HUES48 (cell line): ENCODE measurements around the gene PRUNE1.

ENCODE experiments used
- H3K27ac ChIP-seq: one replicate; pipeline ENCODE4 v1.7.0; 2013; ENCODE audit warnings: low read depth, low read length, inconsistent platforms
- H3K27me3 ChIP-seq: 2 replicates; pipeline ENCODE4 v1.6.1; 2013; ENCODE audit warnings: mild to moderate bottlenecking, low read length; ENCODE audit not compliant: control insufficient read depth, insufficient read depth
- H3K36me3 ChIP-seq: 2 replicates; pipeline ENCODE4 v1.6.1; 2013; ENCODE audit warnings: low read length; ENCODE audit not compliant: control insufficient read depth, insufficient read depth
- H3K4me1 ChIP-seq: 2 replicates; pipeline ENCODE4 v1.6.1; 2013; ENCODE audit warnings: mild to moderate bottlenecking, low read length; ENCODE audit not compliant: control insufficient read depth, insufficient read depth
- H3K4me3 ChIP-seq: 2 replicates; pipeline ENCODE4 v1.5.1; 2013; ENCODE audit warnings: mild to moderate bottlenecking, low read depth, low read length
- H3K9ac ChIP-seq: 2 replicates; pipeline ENCODE4 v1.6.1; 2013; ENCODE audit warnings: mild to moderate bottlenecking, low read depth, low read length, moderate library complexity
- H3K9me3 ChIP-seq: 2 replicates; pipeline ENCODE4 v1.6.1; 2013; ENCODE audit warnings: low read length; ENCODE audit not compliant: control insufficient read depth, insufficient read depth

The PRUNE1 gene

DNA sequence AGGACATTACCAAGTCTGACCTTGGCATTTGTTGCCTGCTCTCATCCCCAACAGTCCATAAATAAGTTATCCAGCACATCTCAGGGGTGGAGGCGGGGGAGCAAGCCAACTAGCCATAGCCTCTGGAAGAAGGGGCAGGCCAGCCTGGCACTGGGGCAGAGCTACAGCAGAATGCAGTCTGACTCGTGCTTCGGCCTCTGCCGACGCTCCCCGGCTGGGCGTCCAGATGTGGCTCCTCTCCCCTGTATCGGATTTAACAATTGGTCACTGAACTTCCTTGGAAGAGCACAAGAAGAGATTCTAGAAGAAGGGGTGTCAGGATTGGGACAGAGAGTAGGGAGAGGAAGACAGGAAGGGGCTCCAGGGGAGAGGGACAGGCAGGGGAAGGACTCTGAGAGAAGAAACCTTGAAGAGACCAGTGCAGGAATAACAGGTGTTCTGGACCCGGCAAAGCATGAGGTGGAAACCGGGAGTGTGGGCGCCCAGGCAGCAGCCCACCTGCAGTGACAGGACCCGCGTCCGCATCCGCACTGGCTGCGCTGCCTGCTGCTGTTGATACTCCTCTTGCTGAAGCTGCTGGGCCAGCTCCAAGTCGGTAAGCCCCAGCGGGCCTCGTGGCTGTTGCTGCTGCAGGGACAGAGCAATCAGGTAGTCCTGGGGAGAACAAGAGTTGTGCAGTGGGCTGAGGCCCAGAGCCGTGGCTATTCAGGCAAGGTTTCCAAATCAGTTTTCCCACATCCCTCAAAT, 10.9 kb upstream of the PRUNE1 start:
- H3K27ac ChIP-seq: no peak overlapping the region
- H3K9ac ChIP-seq: no peak overlapping the region
- no peaks in the 10 kb centered on the region for H3K9me3 ChIP-seq
- H3K36me3 ChIP-seq: peaks cover 19% of the 10 kb centered on the region
- H3K4me3 ChIP-seq: no peak overlapping the region
- H3K27me3 ChIP-seq: no peaks in the 10 kb centered on the region
- peaks cover 3% of the 10 kb centered on the region; the same call in 1 of the 2 replicates for H3K4me1 ChIP-seq

DNA sequence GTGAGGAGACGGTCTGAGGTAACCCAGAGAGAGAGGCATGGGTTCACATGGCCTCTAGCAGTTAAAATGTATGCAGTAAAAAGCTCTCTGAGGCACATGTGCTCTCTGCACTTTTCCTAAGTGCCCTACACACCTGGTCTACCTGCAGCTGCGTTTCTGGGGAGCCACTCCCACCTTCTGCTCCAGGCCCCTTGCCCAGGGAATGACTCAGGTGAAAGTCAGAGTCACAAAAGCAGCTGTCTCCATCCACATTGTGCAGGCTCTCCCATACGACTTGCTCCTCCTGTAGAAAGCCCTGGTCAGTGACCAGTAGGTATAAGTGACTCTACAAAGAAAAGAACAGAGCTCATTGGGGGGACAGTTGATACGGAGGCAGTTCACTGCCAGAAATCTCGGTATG, 10.3 kb upstream of the PRUNE1 start:
- Histone ChIP-seq H3K27ac (no peak overlapping the region), H3K9me3 (no peaks in the 10 kb centered on the region)

DNA sequence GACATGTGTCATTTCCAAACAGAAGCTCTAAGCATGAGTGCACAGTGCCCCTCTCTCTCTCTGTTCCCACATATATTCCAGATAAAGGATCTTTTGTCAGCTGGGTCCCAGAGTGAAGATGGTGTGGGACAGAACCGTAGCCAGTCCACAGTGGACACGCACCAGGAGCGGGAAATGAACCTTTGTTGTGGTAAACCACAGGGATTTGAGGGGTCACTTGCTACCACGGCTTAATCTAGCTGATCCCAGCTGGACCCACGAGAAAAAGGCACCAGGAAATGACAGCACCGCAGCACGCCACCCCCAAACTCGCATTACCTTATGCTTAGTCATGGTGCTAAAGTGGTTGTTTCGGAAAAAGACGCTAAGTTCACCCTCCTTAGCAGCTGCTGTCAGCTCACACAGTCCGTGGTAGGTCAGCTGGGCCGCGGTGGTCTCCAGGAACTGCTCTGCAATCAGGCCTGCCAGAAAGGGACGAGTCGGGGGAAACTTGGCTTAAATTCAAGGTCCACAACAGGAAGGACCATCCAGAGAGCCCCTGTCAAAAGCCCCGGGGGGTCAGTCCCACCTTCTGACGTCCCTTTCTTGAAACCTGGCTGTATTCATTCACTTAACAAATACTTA, 9.1 kb upstream of the PRUNE1 start:
- Histone ChIP-seq H3K27ac (no peak overlapping the region), H3K27me3 (no peaks in the 10 kb centered on the region), H3K36me3 (peaks cover 19% of the 10 kb centered on the region), H3K9ac (no peak overlapping the region), H3K9me3 (no peaks in the 10 kb centered on the region), H3K4me1 (peaks cover 3% of the 10 kb centered on the region; the same call in 1 of the 2 replicates), H3K4me3 (no peak overlapping the region)

More for the DNA sequence above, 10.3 kb upstream of the PRUNE1 start:
- Histone ChIP-seq H3K4me1 (peaks cover 3% of the 10 kb centered on the region; the same call in 1 of the 2 replicates), H3K9ac (no peak overlapping the region), H3K36me3 (peaks cover 19% of the 10 kb centered on the region), H3K4me3 (no peak overlapping the region), H3K27me3 (no peaks in the 10 kb centered on the region)

DNA sequence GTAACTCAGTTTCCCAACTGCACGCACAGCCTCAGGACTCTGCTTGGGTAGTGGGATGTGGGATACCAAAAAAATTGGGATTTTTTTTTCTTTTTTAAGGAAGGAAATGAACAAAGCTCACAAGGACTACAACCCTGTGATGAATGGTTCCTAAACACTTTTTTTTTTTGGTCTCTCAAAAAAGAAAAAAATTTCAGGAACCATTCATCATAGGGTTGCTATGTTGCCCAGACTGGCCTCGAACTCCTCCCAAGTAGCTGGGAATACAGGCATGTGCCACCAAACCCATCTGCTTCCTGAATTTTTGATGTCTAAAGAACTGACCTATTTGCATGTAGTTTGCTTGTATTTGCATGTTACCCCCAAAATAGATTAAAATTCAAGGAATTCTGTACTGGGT, 8.3 kb upstream of the PRUNE1 start:
- Histone ChIP-seq H3K4me3 (no peak overlapping the region), H3K27me3 (no peaks in the 10 kb centered on the region), H3K36me3 (peaks cover 19% of the 10 kb centered on the region), H3K9ac (no peak overlapping the region), H3K9me3 (no peaks in the 10 kb centered on the region), H3K27ac (no peak overlapping the region), H3K4me1 (peaks cover 3% of the 10 kb centered on the region; the same call in 1 of the 2 replicates)

DNA sequence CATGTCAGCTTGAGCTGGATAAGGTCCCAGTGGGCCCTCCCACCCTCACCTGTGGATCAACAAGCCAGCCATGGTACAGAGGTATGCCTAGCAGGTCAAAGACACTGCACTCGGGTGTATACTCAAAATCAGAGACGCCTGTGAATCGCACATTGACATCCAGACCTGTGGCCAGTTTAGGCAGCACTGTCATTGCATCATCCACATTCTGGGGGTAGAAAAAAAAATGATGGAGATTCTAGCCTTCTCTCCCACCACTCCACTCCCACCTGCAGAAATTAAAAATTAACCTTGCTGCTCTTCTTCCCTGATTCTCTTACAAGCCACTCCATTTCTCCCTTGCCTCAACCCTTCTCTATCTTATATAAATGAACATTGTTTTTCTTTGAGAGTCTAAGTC, 7.8 kb upstream of the PRUNE1 start:
- no peak overlapping the region for H3K27ac ChIP-seq
- peaks cover 19% of the 10 kb centered on the region for H3K36me3 ChIP-seq
- H3K4me1 ChIP-seq: peaks cover 4% of the 10 kb centered on the region; the same call in 1 of the 2 replicates
- no peaks in the 10 kb centered on the region for H3K9me3 ChIP-seq
- no peak overlapping the region for H3K9ac ChIP-seq
- H3K27me3 ChIP-seq: no peaks in the 10 kb centered on the region
- no peak overlapping the region for H3K4me3 ChIP-seq

DNA sequence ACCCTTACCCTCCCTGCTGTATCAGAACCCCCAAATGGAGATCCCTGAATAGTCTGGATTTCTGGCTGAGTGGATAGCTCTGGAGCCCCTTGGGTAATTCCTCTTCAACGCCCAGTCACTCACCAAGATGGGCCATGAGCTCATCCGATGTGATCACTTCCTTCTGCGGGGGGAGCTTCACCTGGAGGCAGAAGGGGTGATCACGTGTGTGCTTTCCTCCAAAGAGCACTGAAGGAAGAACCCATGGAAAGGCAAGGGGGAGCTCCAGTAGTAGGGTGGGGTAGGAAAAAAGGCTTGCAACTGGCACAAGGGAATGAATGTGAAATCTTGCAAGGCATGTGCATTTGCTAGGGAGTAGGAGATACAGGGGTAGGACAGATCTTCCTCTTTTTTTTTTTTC, 6.6 kb upstream of the PRUNE1 start:
- Histone ChIP-seq H3K9ac (no peak overlapping the region), H3K9me3 (no peaks in the 10 kb centered on the region), H3K36me3 (peaks cover 19% of the 10 kb centered on the region), H3K27me3 (no peaks in the 10 kb centered on the region), H3K27ac (no peak overlapping the region), H3K4me1 (peaks cover 8% of the 10 kb centered on the region), H3K4me3 (no peak overlapping the region)

DNA sequence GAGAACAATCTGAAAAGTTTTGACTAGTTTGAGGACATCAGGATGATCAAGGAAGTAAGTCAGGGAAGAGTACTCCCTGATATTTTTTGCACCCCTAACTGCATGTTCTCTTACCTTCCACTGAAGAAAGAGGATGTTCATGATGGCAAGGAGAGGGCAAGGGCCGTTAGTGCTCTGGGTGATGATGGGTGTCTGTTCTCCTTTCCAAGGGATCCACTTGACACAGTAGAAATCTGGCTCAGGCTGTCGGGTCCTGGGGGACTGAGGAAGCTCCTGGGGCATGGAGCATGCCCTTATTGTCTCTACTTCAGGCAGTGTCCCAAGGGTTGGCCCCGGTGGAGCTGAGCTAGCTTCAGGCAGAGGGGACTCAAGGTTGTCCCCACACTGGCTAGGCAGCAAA, 6.2 kb upstream of the PRUNE1 start:
- Histone ChIP-seq H3K4me3 (no peak overlapping the region), H3K27ac (no peak overlapping the region), H3K9me3 (no peaks in the 10 kb centered on the region), H3K36me3 (peaks cover 15% of the 10 kb centered on the region), H3K4me1 (peaks cover 8% of the 10 kb centered on the region), H3K9ac (no peak overlapping the region), H3K27me3 (no peaks in the 10 kb centered on the region)

DNA sequence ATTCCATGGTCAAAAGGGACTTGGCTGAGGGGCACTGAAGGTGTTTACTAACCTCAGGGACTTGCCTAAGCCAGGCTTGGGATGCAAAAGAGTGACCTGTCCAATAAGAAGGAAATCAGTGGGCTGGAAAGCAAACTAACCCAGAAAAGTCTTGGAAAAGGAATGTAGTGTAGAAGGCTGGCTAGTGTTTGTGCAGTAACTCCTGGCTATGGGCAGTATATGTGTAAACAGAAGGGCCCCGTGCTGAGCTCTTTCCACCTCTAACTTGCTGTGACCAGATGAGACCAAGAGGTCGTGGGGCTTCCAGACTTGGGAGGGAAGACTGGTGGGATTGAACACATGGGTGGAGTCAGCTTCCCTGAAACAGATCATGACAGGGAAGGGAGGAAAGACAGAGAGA, 5.6 kb upstream of the PRUNE1 start:
- H3K36me3 ChIP-seq: peaks cover 10% of the 10 kb centered on the region
- no peak overlapping the region for H3K4me3 ChIP-seq
- H3K4me1 ChIP-seq: peaks cover 12% of the 10 kb centered on the region
- H3K27me3 ChIP-seq: no peaks in the 10 kb centered on the region
- no peaks in the 10 kb centered on the region for H3K9me3 ChIP-seq
- H3K27ac ChIP-seq: no peak overlapping the region
- no peak overlapping the region for H3K9ac ChIP-seq

DNA sequence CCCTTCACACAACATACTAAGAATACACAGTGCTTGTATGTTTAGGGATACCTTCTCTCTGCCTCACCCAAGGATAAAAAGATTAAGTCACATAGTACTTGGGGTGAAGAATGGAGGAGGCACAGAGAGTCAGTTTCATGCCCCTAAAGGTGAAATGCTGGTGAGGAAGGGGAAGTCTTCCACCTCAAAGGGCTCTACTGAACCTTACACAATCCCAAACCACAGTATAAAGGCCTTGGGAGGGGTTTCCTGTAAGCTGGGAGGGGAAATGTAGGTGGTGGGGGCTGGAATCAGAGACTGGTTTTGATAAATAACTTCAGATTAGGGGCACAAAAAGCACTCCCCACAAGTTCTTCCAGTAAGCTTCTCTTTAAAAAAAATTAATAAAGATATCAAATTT, 5.1 kb upstream of the PRUNE1 start:
- Histone ChIP-seq H3K27ac (no peak overlapping the region), H3K9me3 (no peaks in the 10 kb centered on the region), H3K4me1 (peaks cover 16% of the 10 kb centered on the region), H3K4me3 (no peak overlapping the region), H3K27me3 (no peaks in the 10 kb centered on the region), H3K9ac (no peak overlapping the region), H3K36me3 (peaks cover 5% of the 10 kb centered on the region; the same call in 1 of the 2 replicates)

DNA sequence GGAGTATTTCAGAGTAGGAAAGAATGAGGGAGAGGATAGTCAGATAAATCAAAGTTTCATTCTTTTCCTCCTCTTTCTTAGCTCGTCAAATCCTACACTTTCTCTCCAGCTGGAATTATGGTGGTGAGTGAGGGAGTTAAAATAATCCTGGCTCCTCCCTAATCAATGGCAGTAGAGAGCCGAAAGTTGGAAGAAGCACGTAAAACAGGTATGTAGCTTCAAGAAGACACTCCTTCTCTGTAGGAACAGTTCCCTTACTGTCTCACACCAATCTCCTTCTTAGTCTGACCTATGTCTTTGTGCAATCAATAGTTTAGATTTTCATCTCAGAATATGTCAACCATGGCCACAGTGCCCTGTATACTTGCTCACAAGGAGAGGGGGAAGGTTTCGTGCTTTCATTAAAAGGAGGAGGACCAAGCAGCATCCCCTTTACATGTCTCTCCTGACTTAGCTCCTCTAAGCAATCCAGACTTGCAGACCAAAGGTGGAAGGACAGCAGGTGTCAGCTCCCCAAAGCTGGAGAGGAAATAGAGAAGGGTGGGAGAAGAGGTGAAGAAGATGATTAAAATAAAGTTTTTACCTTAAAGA, 2.4 kb upstream of the PRUNE1 start:
- no peaks in the 10 kb centered on the region for H3K27me3 ChIP-seq
- H3K4me3 ChIP-seq: peak overlapping the region; percentile 57
- H3K9me3 ChIP-seq: no peaks in the 10 kb centered on the region
- H3K9ac ChIP-seq: no peak overlapping the region
- peaks cover 22% of the 10 kb centered on the region for H3K4me1 ChIP-seq
- no peaks in the 10 kb centered on the region; the same call in 1 of the 2 replicates for H3K36me3 ChIP-seq
- peak overlapping the region; percentile 83 for H3K27ac ChIP-seq
